Activated naive CD4-positive, alpha-beta T cell treated with anti-CD3 and anti-CD28 coated beads for 36 hours (primary cell): Measurements from ENCODE around the gene ARHGEF7. TPM values are rescaled to one million over a fixed set of nuclear protein-coding genes. Genes with fewer than 3 reads are reported as not detected.

Experiments used
- CTCF ChIA-PET: fragments of 350-600 bp; sonication (Branson Sonifier 250); formaldehyde crosslinking; loops from one replicate; lab custom pipeline; 2021; ENCODE audit warnings: antibody characterized with exemption; lab: Charles Lee
- DNase-seq: peaks from one replicate; pipeline ENCODE4 v3.0.0-alpha.2; 2020
- H3K27ac Mint-ChIP-seq: one replicate; pipeline ENCODE4 v1.8.0; 2021; ENCODE audit warnings: mild to moderate bottlenecking, mixed read lengths
- H3K27me3 Mint-ChIP-seq: one replicate; pipeline ENCODE4 v1.8.0; 2021; ENCODE audit warnings: low read depth, mixed read lengths
- H3K36me3 Mint-ChIP-seq: one replicate; pipeline ENCODE4 v1.8.0; 2021; ENCODE audit warnings: low read depth, mixed read lengths
- H3K4me1 Mint-ChIP-seq: one replicate; pipeline ENCODE4 v1.8.0; 2021; ENCODE audit warnings: low read depth, mixed read lengths
- H3K4me3 Mint-ChIP-seq: one replicate; pipeline ENCODE4 v1.8.0; 2021; ENCODE audit warnings: mild to moderate bottlenecking, moderate library complexity, mixed read lengths
- H3K9me3 Mint-ChIP-seq: one replicate; pipeline ENCODE4 v1.8.0; 2021; ENCODE audit warnings: mixed read lengths
- intact Hi-C: fragments of 100-400 bp; cut with micrococcal nuclease; formaldehyde crosslinking; loops from one replicate; pipeline ENCODE4 v1.15.1; 2023
- total RNA-seq, 2 experiments: library from RNA; stranded (reverse); gene quantifications; one replicate each; pipeline ENCODE4 v1.2.3, GENCODE V29; 2021

Gene ARHGEF7
- total RNA-seq, 2 experiments from 2014 or later: 48.4 to 56.6 TPM

- no peaks in the 10 kb centered on the region for H3K4me1 Mint-ChIP-seq
- H3K27me3 Mint-ChIP-seq: no peaks in the 10 kb centered on the region
- no peaks in the 10 kb centered on the region for H3K9me3 Mint-ChIP-seq
- no peaks in the 10 kb centered on the region for H3K36me3 Mint-ChIP-seq
- H3K27ac Mint-ChIP-seq: no peak overlapping the region
- no peak for DNase-seq
- intact Hi-C loops: no loop called here
- no peak overlapping the region for H3K4me3 Mint-ChIP-seq
- CTCF ChIA-PET: no interaction called here
These were observed 28.9 kb downstream of the ARHGEF7 start for GRCh38 chr13:111143865-111144540.

DNA sequence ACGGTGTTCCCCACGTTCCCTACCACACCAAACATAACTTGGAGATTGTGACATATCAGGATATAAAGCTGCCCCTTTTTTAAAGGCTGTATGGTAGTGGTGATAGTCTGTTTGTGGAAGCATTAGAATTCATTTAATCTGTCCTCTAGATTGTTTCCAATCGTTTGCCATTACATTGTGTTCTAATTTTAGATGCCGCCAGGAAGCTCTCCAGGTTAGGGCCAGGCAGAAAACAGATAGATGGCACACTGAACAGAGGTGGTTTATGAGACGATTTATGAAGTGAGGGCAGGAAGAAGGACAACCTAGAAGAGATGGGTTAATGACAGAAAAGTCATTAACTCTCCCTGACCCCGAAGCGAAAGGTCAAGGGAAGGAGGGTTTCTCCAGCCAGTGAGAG, 30.0 kb downstream of the ARHGEF7 start:
- Mint-ChIP-seq H3K9me3 (no peaks in the 10 kb centered on the region), H3K4me1 (no peaks in the 10 kb centered on the region), H3K27me3 (no peaks in the 10 kb centered on the region), H3K4me3 (no peak overlapping the region), H3K36me3 (no peaks in the 10 kb centered on the region), H3K27ac (no peak overlapping the region)
- DNase-seq: no peak
- intact Hi-C loops: no loop called here
- CTCF ChIA-PET: no interaction called here

DNA sequence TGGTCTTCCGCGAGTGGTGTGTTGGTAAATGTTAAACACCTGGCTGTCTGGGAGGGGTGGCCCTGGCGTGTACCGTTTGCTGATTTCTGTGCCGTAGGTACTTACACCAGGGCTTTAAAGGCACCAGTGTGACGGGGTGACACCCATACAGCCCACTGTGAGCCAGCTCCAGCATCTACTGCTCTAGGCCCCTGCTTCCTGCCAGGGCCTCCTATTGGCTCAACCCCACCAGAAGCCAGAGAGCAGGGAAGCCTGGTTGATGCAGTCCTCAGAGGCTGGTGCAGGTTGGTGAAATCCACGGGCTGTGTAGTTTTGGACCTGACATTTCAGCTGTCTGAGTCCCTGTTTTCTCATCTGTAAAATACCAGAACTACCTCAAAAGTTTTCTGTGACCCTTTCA, 30.4 kb downstream of the ARHGEF7 start:
- intact Hi-C loops: no loop called here
- Mint-ChIP-seq H3K4me1 (no peaks in the 10 kb centered on the region), H3K4me3 (no peak overlapping the region), H3K27ac (no peak overlapping the region), H3K36me3 (no peaks in the 10 kb centered on the region), H3K9me3 (no peaks in the 10 kb centered on the region), H3K27me3 (no peaks in the 10 kb centered on the region)
- no peak for DNase-seq
- CTCF ChIA-PET: no interaction called here

DNA sequence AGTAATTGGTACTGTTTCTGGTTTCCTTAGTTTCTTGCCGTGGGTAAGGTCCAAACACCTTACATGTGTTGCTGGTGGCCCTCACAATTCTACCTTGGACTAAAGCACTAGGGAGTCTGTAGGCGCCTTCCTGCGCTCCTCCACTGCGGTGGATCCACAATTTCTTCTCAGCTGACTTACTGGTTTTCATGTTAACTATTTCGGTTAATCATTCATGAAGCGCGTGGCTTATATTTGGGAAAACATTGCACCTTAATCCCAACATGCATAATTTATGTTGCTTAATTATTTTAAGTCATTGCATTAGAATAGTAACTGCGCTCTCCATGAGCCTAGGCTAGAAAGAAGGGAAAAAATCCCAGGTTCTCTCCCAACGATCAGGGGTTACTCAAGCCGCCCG, 37.7 kb downstream of the ARHGEF7 start:
- Mint-ChIP-seq H3K27me3 (no peaks in the 10 kb centered on the region), H3K36me3 (peaks cover 7% of the 10 kb centered on the region), H3K4me1 (peaks cover 31% of the 10 kb centered on the region), H3K27ac (peak overlapping the region; percentile 90), H3K9me3 (no peaks in the 10 kb centered on the region), H3K4me3 (peak overlapping the region; percentile 90)
- no peak for DNase-seq
- intact Hi-C loops: loop anchor here (1.0 to 10.0 kb wide), 6 partner anchors 31 to 1432 kb away; partner anchors contain the start of genes ANKRD10, ARHGEF7 and TUBGCP3
- CTCF ChIA-PET: no interaction called here

- peaks cover 31% of the 10 kb centered on the region for H3K4me1 Mint-ChIP-seq
- CTCF ChIA-PET: interaction anchor here (0.5 kb wide), 1 partner anchor 57 kb away, joined by 3 read pairs; no protein-coding TSS in a partner anchor
- no peaks in the 10 kb centered on the region for H3K27me3 Mint-ChIP-seq
These were observed 38.3 kb downstream of the ARHGEF7 start for GRCh38 chr13:111153279-111153976.

DNA sequence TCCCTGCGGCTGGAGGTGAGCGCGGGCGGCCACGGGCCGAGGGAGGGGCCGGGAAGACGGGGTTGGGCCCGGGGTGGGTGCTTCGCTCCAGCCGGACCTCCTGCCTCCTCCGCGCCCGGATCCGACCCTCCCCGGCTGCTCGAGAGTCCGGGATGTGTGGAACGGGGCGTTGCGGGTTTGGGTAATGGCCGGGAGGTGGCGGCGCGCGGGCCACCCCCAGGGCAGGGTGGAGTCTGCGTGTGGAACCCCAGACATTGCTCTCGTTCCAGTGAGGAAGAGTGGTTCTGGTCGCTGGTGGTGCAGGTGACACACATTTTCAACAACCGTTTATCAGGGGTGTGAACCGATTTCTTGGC, 38.8 kb downstream of the ARHGEF7 start:
- DNase-seq: no peak
- H3K27ac Mint-ChIP-seq: peak overlapping the region; percentile 90
- CTCF ChIA-PET: interaction anchor here (0.5 kb wide), 1 partner anchor 58 kb away, joined by 3 read pairs; no protein-coding TSS in a partner anchor

More at GRCh38 chr13:111153279-111153976, 38.3 kb downstream of the ARHGEF7 start:
- no peaks in the 10 kb centered on the region for H3K9me3 Mint-ChIP-seq
- peak; percentile 93 for DNase-seq
- peak overlapping the region; percentile 90 for H3K27ac Mint-ChIP-seq
- intact Hi-C loops: loop anchor here (1.0 to 10.0 kb wide), 6 partner anchors 31 to 1431 kb away; partner anchors contain the start of genes ANKRD10, ARHGEF7 and TUBGCP3
- peak overlapping the region; percentile 90 for H3K4me3 Mint-ChIP-seq
- peaks cover 7% of the 10 kb centered on the region for H3K36me3 Mint-ChIP-seq

DNA sequence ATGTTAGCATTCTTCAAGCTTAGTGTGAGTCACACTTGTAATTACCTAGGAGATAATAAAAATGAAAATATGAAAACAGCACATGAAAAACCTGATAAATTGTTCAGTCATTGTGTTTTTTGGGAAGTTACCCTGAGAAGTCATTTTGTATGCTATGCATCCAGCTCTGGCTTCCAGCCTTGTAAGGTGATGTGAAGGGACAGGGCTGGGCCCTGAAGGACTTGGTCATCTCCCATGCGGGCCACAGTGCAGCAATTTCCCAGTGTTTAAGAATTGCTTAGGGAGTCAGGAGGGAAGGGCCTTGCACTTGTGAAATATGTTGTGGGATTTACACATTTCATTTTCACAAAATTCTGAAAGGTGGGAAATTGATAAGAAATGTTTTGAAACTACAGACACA, 41.3 kb downstream of the ARHGEF7 start:
- H3K4me3 Mint-ChIP-seq: no peak overlapping the region
- no peak for DNase-seq
- intact Hi-C loops: loop anchor here (10.0 kb wide), 1 partner anchor 1428 kb away; the partner anchor contains the start of gene TUBGCP3
- peaks cover 52% of the 10 kb centered on the region for H3K4me1 Mint-ChIP-seq
- CTCF ChIA-PET: interaction anchor here (1.0 to 3.6 kb wide), 3 partner anchors 15 to 89 kb away, joined by 3 to 17 read pairs (median 3); no protein-coding TSS in a partner anchor
- peaks cover 3% of the 10 kb centered on the region for H3K9me3 Mint-ChIP-seq
- peak overlapping the region; percentile 39 for H3K27ac Mint-ChIP-seq
- H3K27me3 Mint-ChIP-seq: no peaks in the 10 kb centered on the region
- peaks cover 33% of the 10 kb centered on the region for H3K36me3 Mint-ChIP-seq

More for the DNA sequence above, 38.8 kb downstream of the ARHGEF7 start:
- peak overlapping the region; percentile 90 for H3K4me3 Mint-ChIP-seq
- peaks cover 33% of the 10 kb centered on the region for H3K4me1 Mint-ChIP-seq
- peaks cover 9% of the 10 kb centered on the region for H3K36me3 Mint-ChIP-seq
- H3K27me3 Mint-ChIP-seq: no peaks in the 10 kb centered on the region
- no peaks in the 10 kb centered on the region for H3K9me3 Mint-ChIP-seq
- intact Hi-C loops: loop anchor here (1.0 to 10.0 kb wide), 9 partner anchors 23 to 1431 kb away; partner anchors contain the start of genes ANKRD10, ARHGEF7 and TUBGCP3

- Mint-ChIP-seq H3K27ac (no peak overlapping the region), H3K9me3 (peaks cover 3% of the 10 kb centered on the region), H3K27me3 (no peaks in the 10 kb centered on the region), H3K4me3 (no peak overlapping the region), H3K36me3 (peaks cover 39% of the 10 kb centered on the region), H3K4me1 (peaks cover 62% of the 10 kb centered on the region)
- CTCF ChIA-PET: interaction anchor here (1.0 to 3.6 kb wide), 2 partner anchors 13 to 91 kb away, joined by 4 to 17 read pairs; no protein-coding TSS in a partner anchor
- intact Hi-C loops: loop anchor here (10.0 kb wide), 1 partner anchor 1427 kb away; the partner anchor contains the start of gene TUBGCP3
- DNase-seq: no peak
These were observed 43.2 kb downstream of the ARHGEF7 start for GRCh38 chr13:111158136-111158805.

DNA sequence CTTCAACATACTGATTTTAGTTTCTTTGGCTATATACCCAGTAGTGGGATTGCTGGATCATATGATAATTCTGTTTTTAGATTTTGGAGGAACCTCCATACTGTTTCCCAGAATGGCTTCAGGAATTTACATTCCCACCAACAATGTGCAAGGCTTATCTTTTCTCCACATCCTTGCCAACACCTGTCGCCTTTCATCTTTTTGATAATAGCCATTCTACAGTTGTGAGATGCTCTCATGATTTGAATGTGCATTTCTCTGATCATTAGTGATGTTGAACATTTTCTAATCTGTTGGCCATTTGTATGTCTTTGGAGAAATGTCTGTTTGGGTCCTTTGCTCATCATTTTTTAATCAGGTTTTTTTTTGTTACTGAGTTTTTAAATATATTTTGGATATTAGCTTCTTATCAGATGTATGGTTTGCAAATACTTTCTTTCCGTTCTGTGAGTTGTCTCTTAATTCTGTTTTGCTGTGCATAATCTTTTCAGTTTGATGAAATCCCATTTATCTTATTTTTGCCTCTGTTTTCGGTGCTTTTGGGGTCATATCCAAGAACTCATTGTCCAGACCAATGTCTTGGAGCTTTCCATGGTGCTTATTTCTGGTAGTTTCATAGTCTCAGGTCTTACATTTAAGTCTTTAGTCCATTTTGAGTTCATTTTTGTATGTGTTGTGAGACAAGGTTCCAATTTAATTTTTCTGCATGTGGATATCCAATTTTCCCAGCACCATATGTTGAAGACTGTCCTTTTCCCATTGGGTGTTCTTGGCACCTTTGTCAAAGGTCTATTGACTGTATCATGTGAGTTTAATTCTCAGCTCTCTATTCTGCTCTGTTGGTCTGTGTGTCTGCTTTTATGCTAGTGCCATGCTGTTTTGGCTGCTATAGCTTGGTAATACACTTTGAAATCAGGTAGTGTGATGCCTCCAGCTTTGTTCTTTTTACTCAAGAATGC, 44.5 kb downstream of the ARHGEF7 start:
- DNase-seq: no peak
- Mint-ChIP-seq H3K4me3 (no peak overlapping the region), H3K27me3 (no peaks in the 10 kb centered on the region), H3K9me3 (peaks cover 3% of the 10 kb centered on the region), H3K27ac (no peak overlapping the region), H3K36me3 (peaks cover 37% of the 10 kb centered on the region), H3K4me1 (peaks cover 61% of the 10 kb centered on the region)
- intact Hi-C loops: loop anchor here (10.0 kb wide), 1 partner anchor 1425 kb away; the partner anchor contains the start of gene TUBGCP3
- CTCF ChIA-PET: interaction anchor here (0.7 kb wide), 1 partner anchor 122 kb away, joined by 3 read pairs; no protein-coding TSS in a partner anchor

DNA sequence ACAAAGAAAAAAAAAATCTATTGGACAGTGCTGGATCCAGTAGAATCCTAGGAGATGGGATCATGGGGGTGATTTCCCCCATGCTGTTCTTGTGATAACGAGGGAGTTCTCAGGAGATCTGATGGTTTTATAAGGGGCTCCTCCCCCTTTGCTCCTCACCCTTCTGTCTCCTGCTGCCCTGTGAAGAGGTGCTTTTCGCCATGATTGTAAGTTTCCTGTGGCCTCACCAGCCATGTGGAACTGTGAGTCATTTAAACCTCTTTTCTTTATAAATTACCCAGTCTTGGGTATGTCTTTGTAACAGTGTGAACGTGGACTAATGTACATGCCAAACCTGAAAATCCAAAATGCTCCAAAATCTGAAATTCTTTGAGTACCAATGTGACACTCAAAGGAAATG, 45.5 kb downstream of the ARHGEF7 start:
- intact Hi-C loops: no loop called here
- peaks cover 61% of the 10 kb centered on the region for H3K4me1 Mint-ChIP-seq
- peaks cover 3% of the 10 kb centered on the region for H3K9me3 Mint-ChIP-seq
- H3K27ac Mint-ChIP-seq: no peak overlapping the region
- no peaks in the 10 kb centered on the region for H3K27me3 Mint-ChIP-seq
- DNase-seq: no peak
- no peak overlapping the region for H3K4me3 Mint-ChIP-seq
- CTCF ChIA-PET: interaction anchor here (0.5 to 1.1 kb wide), 2 partner anchors 19 to 189 kb away, joined by 3 read pairs; no protein-coding TSS in a partner anchor
- peaks cover 39% of the 10 kb centered on the region for H3K36me3 Mint-ChIP-seq
